GM12865 (cell line): ENCODE measurements around the gene COL23A1.

ENCODE experiments used
- DNase-seq: peaks from one replicate; pipeline ENCODE4 v3.0.0; 2010; ENCODE audit warnings: low read depth
- H3K4me3 ChIP-seq: 2 replicates; pipeline ENCODE4 v1.5.1; 2011; ENCODE audit warnings: mild to moderate bottlenecking, low read depth, low read length, control low read depth
- CTCF ChIP-seq: IDR thresholded peaks from 2 replicates; pipeline ENCODE4 v1.5.1; 2011; ENCODE audit warnings: low read length, control low read depth, low read depth, inconsistent platforms; ENCODE audit not compliant: insufficient read depth; ENCODE audit errors: missing control alignments

The COL23A1 gene

GRCh38 chr5:178419651-178420050, 170.5 kb downstream of the COL23A1 start:
- no peak overlapping the region for H3K4me3 ChIP-seq
- TF ChIP-seq CTCF, result no peak
- DNase-seq, result no peak

- TF ChIP-seq CTCF, result no peak
- DNase-seq, result no peak
- no peak overlapping the region for H3K4me3 ChIP-seq
These were observed 171.0 kb downstream of the COL23A1 start for GRCh38 chr5:178419196-178419595.

- no peak for DNase-seq
- H3K4me3 ChIP-seq, result no peak overlapping the region
- TF ChIP-seq CTCF, result no peak
These were observed 171.7 kb downstream of the COL23A1 start for GRCh38 chr5:178418471-178419010.

GRCh38 chr5:178418031-178418430, 172.2 kb downstream of the COL23A1 start:
- no peak overlapping the region for H3K4me3 ChIP-seq
- no peak for DNase-seq
- no peak for TF ChIP-seq CTCF

GRCh38 chr5:178417391-178417811, 172.8 kb downstream of the COL23A1 start:
- no peak for DNase-seq
- no peak overlapping the region for H3K4me3 ChIP-seq
- TF ChIP-seq CTCF, result no peak

GRCh38 chr5:178416919-178417318, 173.3 kb downstream of the COL23A1 start:
- DNase-seq, result no peak
- H3K4me3 ChIP-seq, result no peak overlapping the region
- no peak for TF ChIP-seq CTCF

- no peak for TF ChIP-seq CTCF
- no peak for DNase-seq
- H3K4me3 ChIP-seq, result no peak overlapping the region
These were observed 173.8 kb downstream of the COL23A1 start for GRCh38 chr5:178416206-178416882.
